Kidney (tissue), 14 donors: Measurements from ENCODE around the gene SCN7A. TPM values are rescaled to one million over a fixed set of nuclear protein-coding genes. Genes with fewer than 3 reads are reported as not detected.

ENCODE experiments used
- DNase-seq, 5 donors: peaks; one replicate each; pipeline ENCODE4 v3.0.0-alpha.2; 2013 to 2020
- FAIRE-seq: peaks from 2 replicates; lab custom pipeline; 2012; peaks lifted over from hg19 to GRCh38; lab: Jason Lieb, UNC
- H3K27ac ChIP-seq, 2 donors: one replicate each; pipeline ENCODE4 v1.7.0; 2013; ENCODE audit warnings: low read depth in 2 of 2, low read length in 2 of 2, inconsistent platforms in 1 of 2
- H3K27me3 ChIP-seq: one replicate; pipeline ENCODE4 v1.7.1; 2013; ENCODE audit warnings: low read length, inconsistent platforms; ENCODE audit not compliant: control insufficient read depth, insufficient read depth
- H3K36me3 ChIP-seq, 3 donors: one replicate each; pipeline versions ENCODE4 v1.7.0 to v1.7.1; 2013; ENCODE audit warnings: low read length in 3 of 3, control low read depth in 1 of 3, inconsistent platforms in 1 of 3; ENCODE audit not compliant: insufficient read depth in 3 of 3, control insufficient read depth in 2 of 3
- H3K4me1 ChIP-seq, 3 donors: one replicate each; pipeline versions ENCODE4 v1.7.0 to v1.7.1; 2013; ENCODE audit warnings: low read length in 3 of 3, inconsistent platforms in 1 of 3, low read depth in 1 of 3; ENCODE audit not compliant: control insufficient read depth in 2 of 3, insufficient read depth in 2 of 3
- H3K4me3 ChIP-seq, 3 donors: one replicate each; pipeline versions ENCODE4 v1.7.0 to v1.8.1; 2013; ENCODE audit warnings: low read length in 3 of 3, control low read depth in 1 of 3, inconsistent platforms in 1 of 3
- H3K9ac ChIP-seq, 3 donors: one replicate each; pipeline versions ENCODE4 v1.7.0 to v1.7.1; 2013; ENCODE audit warnings: low read length in 3 of 3, control low read depth in 1 of 3, inconsistent platforms in 1 of 3
- H3K9me3 ChIP-seq, 3 donors: one replicate each; pipeline versions ENCODE4 v1.7.0 to v1.7.1; 2013; ENCODE audit warnings: low read length in 3 of 3, control low read depth in 1 of 3, inconsistent platforms in 1 of 3; ENCODE audit not compliant: control insufficient read depth in 2 of 3, insufficient read depth in 1 of 3
- intact Hi-C: fragments of 100-400 bp; cut with DNase I; formaldehyde crosslinking; loops from one replicate; pipeline ENCODE4 v1.11.1; 2022
- polyA plus RNA-seq: library from polyadenylated mRNA; stranded (reverse); fragments of 350-450 nt; fragmentation: Illumina TruSeq; extraction: RNeasy Lipid Tissue Mini Kit (QIAGEN cat#74804); gene quantifications from one replicate; pipeline ENCODE4 v1.2.3, GENCODE V29; 2014; ENCODE audit warnings: low read depth, low replicate concordance; ENCODE audit not compliant: insufficient read depth
- total RNA-seq: library from RNA; stranded (reverse); fragmentation: NEBNext Ultra II Directional; extraction: Animal tissue kit (Norgen Biotek cat#: 25700); gene quantifications from one replicate; pipeline ENCODE4 v1.2.1, GENCODE V29; 2021
- TF ChIP-seq, protein P1 (sequence below): IDR thresholded peaks from 3 replicates; pipeline ENCODE4 v1.5.1; 2012; ENCODE audit warnings: mild to moderate bottlenecking, moderate library complexity, borderline replicate concordance; ENCODE audit not compliant: insufficient read depth; ENCODE audit errors: extremely low read depth
- donor health status: control.
- donor health status: control.
- donor health status: control.
- donor health status: control.
- donor health status: control.
- donor health status: DM: yes; HTN: yes; CAD: no.
- donor health status: Normal renal cell carcinoma (clear cell type).

Gene SCN7A
- total and polyA plus RNA-seq, 2 donors from 2014 or later = 1.9 to 3.6 TPM

- no peaks in the 10 kb centered on the region for H3K9me3 ChIP-seq
- intact Hi-C loops = no loop called here
- no peaks in the 10 kb centered on the region for H3K36me3 ChIP-seq
- no peak overlapping the region for H3K4me3 ChIP-seq
- FAIRE-seq (no peak), DNase-seq (no peak)
- TF ChIP-seq, protein P1, sequence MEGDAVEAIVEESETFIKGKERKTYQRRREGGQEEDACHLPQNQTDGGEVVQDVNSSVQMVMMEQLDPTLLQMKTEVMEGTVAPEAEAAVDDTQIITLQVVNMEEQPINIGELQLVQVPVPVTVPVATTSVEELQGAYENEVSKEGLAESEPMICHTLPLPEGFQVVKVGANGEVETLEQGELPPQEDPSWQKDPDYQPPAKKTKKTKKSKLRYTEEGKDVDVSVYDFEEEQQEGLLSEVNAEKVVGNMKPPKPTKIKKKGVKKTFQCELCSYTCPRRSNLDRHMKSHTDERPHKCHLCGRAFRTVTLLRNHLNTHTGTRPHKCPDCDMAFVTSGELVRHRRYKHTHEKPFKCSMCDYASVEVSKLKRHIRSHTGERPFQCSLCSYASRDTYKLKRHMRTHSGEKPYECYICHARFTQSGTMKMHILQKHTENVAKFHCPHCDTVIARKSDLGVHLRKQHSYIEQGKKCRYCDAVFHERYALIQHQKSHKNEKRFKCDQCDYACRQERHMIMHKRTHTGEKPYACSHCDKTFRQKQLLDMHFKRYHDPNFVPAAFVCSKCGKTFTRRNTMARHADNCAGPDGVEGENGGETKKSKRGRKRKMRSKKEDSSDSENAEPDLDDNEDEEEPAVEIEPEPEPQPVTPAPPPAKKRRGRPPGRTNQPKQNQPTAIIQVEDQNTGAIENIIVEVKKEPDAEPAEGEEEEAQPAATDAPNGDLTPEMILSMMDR = no peak
- H3K27me3 ChIP-seq = no peaks in the 10 kb centered on the region
- H3K27ac ChIP-seq = no peak overlapping the region
- no peak overlapping the region for H3K9ac ChIP-seq
- no peaks in the 10 kb centered on the region for H3K4me1 ChIP-seq
Measured at GRCh38 chr2:166485558-166486178, 8.4 kb downstream of the SCN7A start.

DNA sequence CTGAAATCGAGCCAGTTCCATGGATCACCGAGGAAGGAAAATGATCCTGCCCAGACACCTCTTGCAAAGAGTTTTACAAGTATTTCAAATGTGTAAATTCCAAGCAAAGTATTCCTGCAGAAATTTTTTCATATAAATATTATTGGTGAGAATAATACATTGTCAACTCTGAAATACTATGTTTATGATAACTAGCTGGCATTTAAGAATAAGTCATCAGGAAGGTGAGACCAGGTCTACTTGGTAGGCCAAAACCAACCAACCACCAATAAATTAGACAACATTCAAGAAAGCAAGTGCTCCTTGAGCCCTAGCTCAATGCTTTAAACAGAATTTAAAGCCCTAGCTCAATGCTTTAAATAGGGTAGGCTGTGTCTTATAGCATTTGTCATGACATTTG lies 21.7 kb downstream of the SCN7A start:
- no peak overlapping the region for H3K4me3 ChIP-seq
- intact Hi-C loops = no loop called here
- TF ChIP-seq, protein P1 = no peak
- H3K27me3 ChIP-seq = no peaks in the 10 kb centered on the region
- H3K36me3 ChIP-seq = no peaks in the 10 kb centered on the region
- no peaks in the 10 kb centered on the region for H3K9me3 ChIP-seq
- no peaks in the 10 kb centered on the region for H3K4me1 ChIP-seq
- H3K9ac ChIP-seq = no peak overlapping the region
- DNase-seq (no peak), FAIRE-seq (no peak)
- H3K27ac ChIP-seq = no peak overlapping the region

DNA sequence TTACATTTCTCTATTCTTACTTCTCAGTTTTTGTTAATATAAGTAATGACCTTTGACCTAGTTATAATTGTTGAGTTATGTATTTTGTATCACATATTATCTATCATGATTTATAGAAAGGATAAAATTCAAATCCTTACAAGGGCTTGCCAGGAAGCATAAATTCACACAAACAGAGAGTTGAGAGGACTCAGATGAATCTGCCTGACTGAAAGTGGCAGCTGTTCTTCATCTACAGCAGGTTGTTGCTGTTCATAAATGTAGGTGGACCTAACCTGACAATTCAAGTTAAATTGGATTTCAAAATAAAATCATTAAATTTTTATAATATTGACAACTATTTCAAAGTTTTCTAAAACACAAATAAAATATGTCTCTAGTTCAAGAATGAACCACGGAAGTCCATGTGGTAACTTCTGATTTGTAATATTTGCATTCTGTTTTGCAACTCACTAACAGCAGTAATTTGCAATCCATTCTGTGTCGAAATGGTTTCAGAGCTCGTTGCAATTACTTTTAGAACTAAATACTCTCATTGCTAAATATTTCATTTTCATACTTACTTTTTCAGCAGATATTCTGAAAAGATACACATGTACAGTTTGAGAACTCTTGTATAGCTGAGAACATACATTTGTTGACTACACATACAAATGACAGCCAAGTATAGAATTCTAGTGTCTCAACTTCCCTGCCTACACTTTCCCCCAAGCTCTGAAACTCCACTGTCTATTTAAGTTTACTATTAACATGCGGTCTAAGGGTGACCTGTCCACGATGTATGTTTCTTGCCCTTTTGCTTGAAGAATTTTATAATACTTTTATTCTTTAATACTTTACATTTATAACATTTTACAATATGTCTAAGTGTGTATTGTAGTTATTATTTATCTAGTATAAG lies 25.7 kb downstream of the SCN7A start:
- intact Hi-C loops = no loop called here
- H3K36me3 ChIP-seq = no peaks in the 10 kb centered on the region
- no peak overlapping the region for H3K27ac ChIP-seq
- H3K4me3 ChIP-seq = no peak overlapping the region
- FAIRE-seq (no peak), DNase-seq (no peak)
- TF ChIP-seq, protein P1 = no peak
- H3K27me3 ChIP-seq = no peaks in the 10 kb centered on the region
- H3K4me1 ChIP-seq = no peaks in the 10 kb centered on the region
- no peak overlapping the region for H3K9ac ChIP-seq
- no peaks in the 10 kb centered on the region for H3K9me3 ChIP-seq
